GM04504 (cell line): ENCODE results near the gene AGXT.

Experiments used
- DNase-seq: peaks from one replicate; pipeline ENCODE4 v3.0.0-alpha.2; 2012; ENCODE audit warnings: low read depth

Gene AGXT

GRCh38 chr2:240869109-240869955 lies 708 bp downstream of the AGXT start:
- DNase-seq: no peak

- DNase-seq: no peak
Observed at GRCh38 chr2:240869956-240870875, 1.6 kb downstream of the AGXT start.

GRCh38 chr2:240871071-240871958 lies 2.7 kb downstream of the AGXT start:
- DNase-seq: no peak

GRCh38 chr2:240872317-240873097 lies 3.9 kb downstream of the AGXT start:
- no peak for DNase-seq

GRCh38 chr2:240873098-240873788 lies 4.6 kb downstream of the AGXT start:
- DNase-seq: no peak

- DNase-seq: no peak
Observed at GRCh38 chr2:240873805-240874714, 5.4 kb downstream of the AGXT start.

- DNase-seq: no peak
Observed at GRCh38 chr2:240874715-240875227, 6.1 kb downstream of the AGXT start.

- no peak for DNase-seq
Observed at GRCh38 chr2:240875228-240876034, 6.8 kb downstream of the AGXT start.

GRCh38 chr2:240876035-240876474 lies 7.4 kb downstream of the AGXT start:
- DNase-seq: no peak

GRCh38 chr2:240876475-240877251 lies 8.0 kb downstream of the AGXT start:
- no peak for DNase-seq

GRCh38 chr2:240877460-240878340 lies 9.1 kb downstream of the AGXT start:
- DNase-seq: no peak

GRCh38 chr2:240878341-240878936 lies 9.8 kb downstream of the AGXT start:
- DNase-seq: no peak

- no peak for DNase-seq
Observed at GRCh38 chr2:240879105-240879504, 10.5 kb downstream of the AGXT start.

- DNase-seq: no peak
Observed at GRCh38 chr2:240881913-240882312, 13.3 kb downstream of the AGXT start.

- DNase-seq: no peak
Observed at GRCh38 chr2:240884221-240884620, 15.6 kb downstream of the AGXT start.

GRCh38 chr2:240884745-240885144 lies 16.1 kb downstream of the AGXT start:
- DNase-seq: no peak
